Spleen (tissue), 11 donors: Measurements from ENCODE around the gene TBKBP1. TPM values are rescaled to one million over a fixed set of nuclear protein-coding genes. Genes with fewer than 3 reads are reported as not detected.

ENCODE experiments used
- DNase-seq: peaks from one replicate; pipeline ENCODE4 v3.0.0-alpha.2; 2020
- H3K27ac ChIP-seq, 8 donors: fragments of 200-600 bp; sonication (generic) in 7 of 8; 1 replicate in 4 of 8; 2 replicates in 4 of 8; pipeline versions ENCODE4 v1.5.0 to v1.8.0; 2016 to 2021; ENCODE audit warnings: inconsistent platforms in 4 of 8, mild to moderate bottlenecking in 4 of 8, moderate library complexity in 1 of 8
- H3K27me3 ChIP-seq, 7 donors: fragments of 200-600 bp; sonication (generic) in 6 of 7; replicated peaks in 1 of 7; 1 replicate in 4 of 7; 2 replicates in 3 of 7; pipeline versions ENCODE4 v1.5.0 to v1.8.0; 2016 to 2021; ENCODE audit warnings: inconsistent platforms in 3 of 7, mild to moderate bottlenecking in 1 of 7
- H3K36me3 ChIP-seq, 6 donors: fragments of 200-600 bp; sonication (generic) in 5 of 6; 1 replicate in 4 of 6; 2 replicates in 2 of 6; pipeline versions ENCODE4 v1.5.0 to v1.8.0; 2016 to 2021; ENCODE audit warnings: inconsistent platforms in 2 of 6
- H3K4me1 ChIP-seq, 6 donors: fragments of 200-600 bp; sonication (generic) in 5 of 6; 1 replicate in 3 of 6; 2 replicates in 3 of 6; pipeline versions ENCODE4 v1.5.0 to v1.8.0; 2016 to 2021; ENCODE audit warnings: inconsistent platforms in 3 of 6
- H3K4me3 ChIP-seq, 8 donors: fragments of 200-600 bp; sonication (generic) in 7 of 8; 1 replicate in 4 of 8; 2 replicates in 4 of 8; pipeline versions ENCODE4 v1.5.0 to v1.8.0; 2016 to 2021; ENCODE audit warnings: inconsistent platforms in 4 of 8, mild to moderate bottlenecking in 4 of 8, moderate library complexity in 2 of 8
- H3K9me3 ChIP-seq, 8 donors: fragments of 200-600 bp; sonication (generic) in 7 of 8; 1 replicate in 4 of 8; 2 replicates in 4 of 8; pipeline versions ENCODE4 v1.5.0 to v1.8.0; 2016 to 2021; ENCODE audit warnings: inconsistent platforms in 4 of 8
- CTCF ChIP-seq, 11 experiments: fragments of 200-600 bp in 7 of 11; fragments of 450-650 bp in 4 of 11; sonication (generic) in 4 of 11; IDR thresholded peaks in 8 of 11; conservative IDR thresholded peaks in 3 of 11; 1 replicate in 7 of 11; 2 replicates in 4 of 11; pipeline versions ENCODE4 v1.4.0 to v1.8.0; 2016 to 2021; ENCODE audit warnings: antibody characterized with exemption in 11 of 11, inconsistent platforms in 4 of 11, mild to moderate bottlenecking in 1 of 11
- POLR2A ChIP-seq, 3 donors: fragments of 450-650 bp; IDR thresholded peaks; one replicate each; pipeline ENCODE4 v1.5.1; 2017; ENCODE audit warnings: antibody characterized with exemption in 3 of 3, mild to moderate bottlenecking in 1 of 3
- POLR2AphosphoS5 ChIP-seq, 3 donors: sonication (generic); formaldehyde crosslinking; IDR thresholded peaks; one replicate each; pipeline ENCODE4 v1.5.1; 2017; ENCODE audit warnings: antibody characterized with exemption in 3 of 3
- WGBS, 5 donors: extraction: QIAGEN DNeasy Blood & Tissue Kit in 3 of 5; methylation state at CpG; one replicate each; pipeline versions ENCODE4 v1.1.5 to v1.1.7; 2013 to 2018; 5-methylcytosine and 5-hydroxymethylcytosine counted together
- intact Hi-C: fragments of 100-400 bp; cut with DNase I; formaldehyde crosslinking; loops from one replicate; pipeline ENCODE4 v1.15.0; 2023; ENCODE audit warnings: low total_unique reads
- polyA plus RNA-seq, 3 donors: library from polyadenylated mRNA; stranded (reverse); fragments of 200-250 nt; gene quantifications; one replicate each; pipeline ENCODE4 v1.2.1, GENCODE V29; 2013
- total RNA-seq, 7 donors: library from RNA; depleted of rRNA in 3 of 7; stranded (reverse); fragments of >200 nt in 3 of 7; fragmentation: NEBNext Ultra II Directional in 4 of 7; extraction: Animal tissue kit (Norgen Biotek cat#: 25700) in 4 of 7; gene quantifications; one replicate each; pipeline versions ENCODE4 v1.1.0 to v1.2.1, GENCODE V29; 2016 to 2021
- donor health status: healthy with polysubstance abuse.
- donor health status: DM: no; HTN: no; CAD: no; lungs with moderate emphysema.
- donor health status: DM: no; HTN: no; CAD: no.
- donor health status: Bipolar disorder and iron deficiency.
- donor health status: healthy.
- donor health status: DM: no; HTN: no; CAD: no.
- donor health status: DM: yes; HTN: yes; CAD: no.

The TBKBP1 gene
- total and polyA plus RNA-seq, 10 donors: 3.8 to 28.0 (median 16.9) TPM

- no peaks in the 10 kb centered on the region for H3K27me3 ChIP-seq
- H3K36me3 ChIP-seq: peaks cover 0 to 35% (median 6%) of the 10 kb centered on the region in 6 donors
- 1 to 2% (median 1%) methylated on average over 35 to 65 of the region's 65 CpGs for WGBS, 5 donors
- intact Hi-C loops: loop anchor here (10.0 kb wide), 1 partner anchor 100 kb away; no protein-coding TSS in a partner anchor
- no peaks in the 10 kb centered on the region for H3K9me3 ChIP-seq
- DNase-seq: peak; percentile 92
- no peak for TF ChIP-seq CTCF (IDR thresholded peaks at IDR 0.05 in 8 of 11, conservative IDR thresholded peaks at IDR 0.05 in 3 of 11)
- TF ChIP-seq POLR2AphosphoS5 (IDR thresholded peaks at IDR 0.05): peak; percentile 6 to 74 (median 69)
- no peak for TF ChIP-seq POLR2A (IDR thresholded peaks at IDR 0.05)
- peaks cover 6 to 94% (median 63%) of the 10 kb centered on the region in 6 donors for H3K4me1 ChIP-seq
- H3K27ac ChIP-seq: peak overlapping the region; percentile 89 to 99 (median 94)
- peak overlapping the region; percentile 78 to 97 (median 89) for H3K4me3 ChIP-seq
These were observed 844 bp downstream of the TBKBP1 start for GRCh38 chr17:47694581-47695428.

GRCh38 chr17:47695429-47696376, 1.7 kb downstream of the TBKBP1 start:
- H3K36me3 ChIP-seq: peaks cover 0 to 44% (median 9%) of the 10 kb centered on the region in 6 donors
- intact Hi-C loops: loop anchor here (10.0 kb wide), 1 partner anchor 99 kb away; no protein-coding TSS in a partner anchor
- no peaks in the 10 kb centered on the region for H3K27me3 ChIP-seq
- WGBS, 5 donors: 35 to 45% (median 39%) methylated on average over 36 to 47 of the region's 47 CpGs
- no peaks in the 10 kb centered on the region for H3K9me3 ChIP-seq
- peak overlapping the region; percentile 89 to 99 (median 94) for H3K27ac ChIP-seq
- H3K4me1 ChIP-seq: peaks cover 6 to 96% (median 67%) of the 10 kb centered on the region in 6 donors
- DNase-seq: peak; percentile 91
- TF ChIP-seq CTCF (IDR thresholded peaks at IDR 0.05 in 8 of 11, conservative IDR thresholded peaks at IDR 0.05 in 3 of 11): no peak
- TF ChIP-seq POLR2AphosphoS5 (IDR thresholded peaks at IDR 0.05): peak; percentile 32 to 73 (median 65)
- TF ChIP-seq POLR2A (IDR thresholded peaks at IDR 0.05): no peak
- peak overlapping the region; percentile 78 to 97 (median 89) for H3K4me3 ChIP-seq

GRCh38 chr17:47696717-47697642, 3.0 kb downstream of the TBKBP1 start:
- peak overlapping the region in 5 of 8 donors; percentile 92 to 99 (median 96) for H3K27ac ChIP-seq
- intact Hi-C loops: loop anchor here (10.0 kb wide), 1 partner anchor 98 kb away; no protein-coding TSS in a partner anchor
- 68 to 75% (median 71%) methylated on average over 10 to 11 of the region's 11 CpGs for WGBS, 5 donors
- no peaks in the 10 kb centered on the region for H3K27me3 ChIP-seq
- H3K9me3 ChIP-seq: no peaks in the 10 kb centered on the region
- peak overlapping the region in 4 of 8 donors; percentile 83 to 97 (median 94) for H3K4me3 ChIP-seq
- peaks cover 10 to 96% (median 71%) of the 10 kb centered on the region in 6 donors for H3K4me1 ChIP-seq
- TF ChIP-seq CTCF (IDR thresholded peaks at IDR 0.05 in 8 of 11, conservative IDR thresholded peaks at IDR 0.05 in 3 of 11) (no peak), POLR2A (IDR thresholded peaks at IDR 0.05) (no peak), POLR2AphosphoS5 (IDR thresholded peaks at IDR 0.05) (peak in 1 of 3 donors; percentile 38)
- H3K36me3 ChIP-seq: peaks cover 0 to 57% (median 9%) of the 10 kb centered on the region in 6 donors
- peak; percentile 64 for DNase-seq
